Liver (tissue), 9 donors: ENCODE measurements around the gene SLC2A6. TPM values are rescaled to one million over a fixed set of nuclear protein-coding genes. Genes with fewer than 3 reads are reported as not detected.

Experiments used
- DNase-seq: peaks from one replicate; pipeline ENCODE4 v3.0.0-alpha.2; 2017; ENCODE audit warnings: low spot score
- H3K27ac ChIP-seq, 2 donors: one replicate each; pipeline ENCODE4 v1.7.0; 2013; ENCODE audit warnings: inconsistent platforms in 2 of 2, low read length in 2 of 2, control low read depth in 1 of 2, low read depth in 1 of 2, mild to moderate bottlenecking in 1 of 2
- H3K27me3 ChIP-seq, 4 donors: one replicate each; pipeline versions ENCODE4 v1.6.1 to v1.7.0; 2013; ENCODE audit warnings: low read length in 3 of 4, inconsistent platforms in 1 of 4, mild to moderate bottlenecking in 1 of 4, moderate library complexity in 1 of 4; ENCODE audit not compliant: control insufficient read depth in 4 of 4, insufficient read depth in 4 of 4
- H3K36me3 ChIP-seq, 4 donors: one replicate each; pipeline versions ENCODE4 v1.6.1 to v1.7.0; 2013; ENCODE audit warnings: low read length in 3 of 4, mild to moderate bottlenecking in 3 of 4, low read depth in 1 of 4, moderate library complexity in 1 of 4; ENCODE audit not compliant: control insufficient read depth in 4 of 4, insufficient read depth in 3 of 4
- H3K4me1 ChIP-seq, 4 donors: one replicate each; pipeline versions ENCODE4 v1.6.1 to v1.7.0; 2013; ENCODE audit warnings: low read length in 3 of 4, mild to moderate bottlenecking in 3 of 4, moderate library complexity in 1 of 4; ENCODE audit not compliant: control insufficient read depth in 4 of 4, insufficient read depth in 4 of 4
- H3K4me3 ChIP-seq, 3 donors: one replicate each; pipeline versions ENCODE4 v1.6.1 to v1.7.0; 2013; ENCODE audit warnings: low read length in 3 of 3, control low read depth in 1 of 3, low read depth in 1 of 3, mild to moderate bottlenecking in 1 of 3
- H3K9ac ChIP-seq, 2 donors: one replicate each; pipeline ENCODE4 v1.7.0; 2013; ENCODE audit warnings: low read length in 2 of 2, mild to moderate bottlenecking in 2 of 2, moderate library complexity in 2 of 2, control low read depth in 1 of 2, low read depth in 1 of 2
- H3K9me3 ChIP-seq, 4 donors: one replicate each; pipeline versions ENCODE4 v1.6.1 to v1.7.0; 2013; ENCODE audit warnings: low read length in 3 of 4; ENCODE audit not compliant: control insufficient read depth in 4 of 4
- NR2F2 ChIP-seq: IDR thresholded peaks from 2 replicates; pipeline ENCODE4 v1.6.1; 2016; ENCODE audit warnings: antibody characterized with exemption
- RXRA ChIP-seq, 2 donors: IDR thresholded peaks; 2 replicates each; pipeline ENCODE4 v1.6.1; 2017 to 2018; ENCODE audit warnings: antibody characterized with exemption in 2 of 2, mild to moderate bottlenecking in 1 of 2
- SP1 ChIP-seq: IDR thresholded peaks from 2 replicates; pipeline ENCODE4 v1.6.1; 2018; ENCODE audit warnings: antibody characterized with exemption, mild to moderate bottlenecking
- YY1 ChIP-seq: IDR thresholded peaks from 2 replicates; pipeline ENCODE4 v1.6.1; 2016; ENCODE audit warnings: antibody characterized with exemption, mild to moderate bottlenecking
- WGBS: extraction: QIAGEN DNeasy Blood & Tissue Kit; methylation state at CpG from one replicate; pipeline ENCODE4 v1.1.7; 2013; 5-methylcytosine and 5-hydroxymethylcytosine counted together
- polyA plus RNA-seq, 2 donors: library from polyadenylated mRNA; stranded (reverse) in 1 of 2; unstranded in 1 of 2; fragments of 200-250 nt in 1 of 2; fragments of >200 nt in 1 of 2; fragmentation: Nextera tagmentation in 1 of 2; extraction: Ambion mirVana in 1 of 2; gene quantifications; one replicate each; pipeline versions ENCODE4 v1.2.1 to v1.2.3, GENCODE V29; 2013 to 2015
- total RNA-seq, 2 donors: library from RNA; depleted of rRNA; stranded (reverse); fragments of >200 nt; gene quantifications; one replicate each; pipeline ENCODE4 v1.2.3, GENCODE V29; 2014
- donor health status: healthy.
- donor health status: healthy.
- donor health status: healthy.
- donor health status: healthy.
- donor health status: healthy.

SLC2A6 gene
- total and polyA plus RNA-seq, 4 donors, result 1.7 to 3.9 (median 2.3) TPM

DNA sequence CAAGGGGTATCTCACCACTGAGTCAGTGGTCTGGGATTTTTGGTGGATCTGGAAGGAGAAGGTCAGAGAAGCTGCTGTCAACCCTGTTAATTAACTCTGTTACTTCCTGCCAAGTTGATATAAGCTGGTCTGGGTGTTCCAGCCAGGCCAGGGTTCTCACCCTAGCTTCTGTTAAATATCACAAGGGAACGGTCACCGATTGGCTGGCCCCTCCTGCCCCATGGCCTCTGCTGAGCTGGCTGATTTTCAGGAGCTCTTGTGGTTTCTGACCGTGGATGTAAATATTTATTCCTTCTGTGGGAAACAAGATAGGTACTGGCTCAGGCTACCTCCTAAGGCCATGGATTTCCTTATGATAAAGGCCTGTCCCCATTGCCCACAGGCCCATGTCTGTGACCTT is 55.7 kb downstream of the SLC2A6 start:
- Histone ChIP-seq H3K4me3 (no peak overlapping the region), H3K27ac (peak overlapping the region; percentile 14 to 38), H3K36me3 (no peaks in the 10 kb centered on the region), H3K27me3 (no peaks in the 10 kb centered on the region), H3K9ac (no peak overlapping the region), H3K9me3 (no peaks in the 10 kb centered on the region), H3K4me1 (peaks cover 0 to 9% (median 5%) of the 10 kb centered on the region in 4 donors)
- 52% methylated on average over 3 of the region's 3 CpGs for WGBS
- peak; percentile 88 for TF ChIP-seq NR2F2
- TF ChIP-seq YY1, result no peak
- TF ChIP-seq RXRA (IDR thresholded peaks at IDR 0.05), result peak; percentile 34 to 48
- DNase-seq, result no peak

DNA sequence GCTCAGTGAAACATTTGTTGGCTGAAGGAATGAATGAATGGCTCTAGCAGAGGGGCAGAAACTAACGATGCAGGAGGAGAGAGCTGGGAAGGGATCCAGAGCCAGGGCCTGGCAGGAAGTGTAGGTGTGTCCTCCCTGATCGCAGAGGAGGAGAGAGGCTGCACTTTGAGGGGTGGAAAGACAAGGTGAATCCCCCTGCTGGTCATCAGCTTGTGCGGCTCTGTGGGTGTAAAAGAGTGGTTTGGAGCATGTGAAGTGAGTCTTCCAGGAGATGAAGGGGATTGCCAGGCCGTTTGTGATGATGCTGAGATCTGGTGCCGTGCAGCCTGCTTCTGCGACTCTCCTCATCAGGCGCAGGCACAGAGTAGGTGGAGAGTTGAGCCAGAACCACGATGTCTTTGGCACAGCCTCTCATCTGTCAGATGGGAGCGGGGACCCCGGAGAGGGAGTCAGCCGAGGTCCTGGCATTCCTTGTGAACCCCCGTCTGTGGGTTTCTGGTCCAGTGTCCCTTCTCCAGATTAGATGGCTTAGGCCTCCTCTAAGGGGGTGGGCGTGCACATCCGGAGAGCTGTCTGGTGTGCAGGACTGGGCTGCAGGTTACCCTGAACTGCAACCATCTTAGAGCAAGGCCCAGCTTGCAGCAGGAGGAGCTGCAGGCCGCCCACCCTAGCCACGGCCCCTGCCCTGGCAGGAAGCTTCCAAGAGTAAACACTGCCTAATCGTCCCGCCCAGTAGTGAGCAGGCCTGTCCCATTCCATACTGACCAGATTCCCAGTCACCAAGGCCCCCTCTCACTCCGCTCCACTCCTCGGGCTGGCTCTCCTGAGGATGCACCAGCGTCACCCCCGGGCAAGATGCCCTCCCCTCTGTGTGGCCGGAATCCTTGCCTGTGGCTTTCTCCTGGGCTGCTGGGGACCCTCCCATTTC is 57.0 kb downstream of the SLC2A6 start, which contains the start of gene ADAMTS13:
TSS of gene ADAMTS13 (plus strand) at position 753 of the 928 bp plus-strand sequence. CDS start at position 830, 77 bp downstream.
- WGBS, result 73% methylated on average over 23 of the region's 23 CpGs

More for the DNA sequence above, 57.0 kb downstream of the SLC2A6 start, which contains the start of gene ADAMTS13:
- no peak for DNase-seq
- Histone ChIP-seq H3K27me3 (no peaks in the 10 kb centered on the region), H3K9me3 (no peaks in the 10 kb centered on the region), H3K4me3 (peak within 1 kb of the TSS in 1 of 3 donors; percentile 19), H3K36me3 (no peaks in the 10 kb centered on the region), H3K4me1 (peaks cover 0 to 14% (median 8%) of the 10 kb centered on the region in 4 donors), H3K27ac (peak within 1 kb of the TSS; percentile 50 to 63), H3K9ac (no peak within 1 kb of the TSS)
- TF ChIP-seq RXRA (IDR thresholded peaks at IDR 0.05) (peak in 1 of 2 donors; percentile 28), SP1 (no peak)

Other genes starting within 250 kb of the SLC2A6 start
- under 1 TPM; 0.08 to 0.75 TPM for gene ABO, start 203.9 kb downstream of the SLC2A6 start, total RNA-seq
- gene ABO, start 203.9 kb downstream of the SLC2A6 start, polyA plus RNA-seq, result under 1 TPM in 1 of 2 donors, not detected in 1; 0.10 TPM
- gene SURF6, start 142.9 kb downstream of the SLC2A6 start, total RNA-seq, result 1 to 10 TPM; 4.9 to 9.4 TPM
- 10 to 100 TPM in 1 of 2 donors, 1 to 10 TPM in 1; 4.1 to 12.9 TPM for gene SURF6, start 142.9 kb downstream of the SLC2A6 start, polyA plus RNA-seq
- gene MED22, start 131.0 kb downstream of the SLC2A6 start, total RNA-seq, result 10 to 100 TPM in 1 of 2 donors, 1 to 10 TPM in 1; 9.5 to 10.3 TPM
- 10 to 100 TPM in 1 of 2 donors, 1 to 10 TPM in 1; 3.1 to 10.3 TPM for gene MED22, start 131.0 kb downstream of the SLC2A6 start, polyA plus RNA-seq
- gene RPL7A, start 130.9 kb downstream of the SLC2A6 start, total RNA-seq, result 100 to 1,000 TPM; 571 to 930 TPM
- 100 to 1,000 TPM; 215 to 837 TPM for gene RPL7A, start 130.9 kb downstream of the SLC2A6 start, polyA plus RNA-seq
- gene SURF1, start 122.6 kb downstream of the SLC2A6 start, total RNA-seq, result 10 to 100 TPM; 20.7 to 42.8 TPM
- 100 to 1,000 TPM in 1 of 2 donors, 10 to 100 TPM in 1; 58.3 to 106 TPM for gene SURF1, start 122.6 kb downstream of the SLC2A6 start, polyA plus RNA-seq
- gene SURF2, start 122.5 kb downstream of the SLC2A6 start, total RNA-seq, result 10 to 100 TPM in 1 of 2 donors, 1 to 10 TPM in 1; 6.0 to 13.5 TPM
- gene SURF2, start 122.5 kb downstream of the SLC2A6 start, polyA plus RNA-seq, result 10 to 100 TPM; 13.9 to 15.8 TPM
- 100 to 1,000 TPM; 196 to 386 TPM for gene SURF4, start 103.0 kb downstream of the SLC2A6 start, total RNA-seq
- 100 to 1,000 TPM; 142 to 238 TPM for gene SURF4, start 103.0 kb downstream of the SLC2A6 start, polyA plus RNA-seq
- under 1 TPM; 0.25 to 0.37 TPM for gene STKLD1, start 102.7 kb downstream of the SLC2A6 start, total RNA-seq
- under 1 TPM; 0.28 to 0.85 TPM for gene STKLD1, start 102.7 kb downstream of the SLC2A6 start, polyA plus RNA-seq
- 1 to 10 TPM; 8.7 to 9.5 TPM for gene REXO4, start 61.1 kb downstream of the SLC2A6 start, total RNA-seq
- gene REXO4, start 61.1 kb downstream of the SLC2A6 start, polyA plus RNA-seq, result 10 to 100 TPM in 1 of 2 donors, 1 to 10 TPM in 1; 7.4 to 12.1 TPM
- 10 to 100 TPM in 1 of 2 donors, 1 to 10 TPM in 1; 6.5 to 11.5 TPM for gene ADAMTS13, start 56.7 kb downstream of the SLC2A6 start, total RNA-seq
- 10 to 100 TPM in 1 of 2 donors, 1 to 10 TPM in 1; 9.2 to 13.3 TPM for gene ADAMTS13, start 56.7 kb downstream of the SLC2A6 start, polyA plus RNA-seq
- 10 to 100 TPM; 10.1 to 26.8 TPM for gene CACFD1, start 19.1 kb downstream of the SLC2A6 start, total RNA-seq
- 10 to 100 TPM; 26.0 to 34.5 TPM for gene CACFD1, start 19.1 kb downstream of the SLC2A6 start, polyA plus RNA-seq
- not detected for gene MYMK, start 45.9 kb upstream of the SLC2A6 start, total RNA-seq
- not detected for gene MYMK, start 45.9 kb upstream of the SLC2A6 start, polyA plus RNA-seq
- gene ADAMTSL2, start 55.6 kb upstream of the SLC2A6 start, total RNA-seq, result 10 to 100 TPM in 1 of 2 donors, 1 to 10 TPM in 1; 1.8 to 18.2 TPM
- gene ADAMTSL2, start 55.6 kb upstream of the SLC2A6 start, polyA plus RNA-seq, result 10 to 100 TPM in 1 of 2 donors, 1 to 10 TPM in 1; 3.8 to 11.6 TPM
- 1 to 10 TPM; 3.0 to 3.7 TPM for gene FAM163B, start 130.3 kb upstream of the SLC2A6 start, total RNA-seq
- gene FAM163B, start 130.3 kb upstream of the SLC2A6 start, polyA plus RNA-seq, result 1 to 10 TPM; 2.1 to 4.0 TPM
- gene DBH, start 157.3 kb upstream of the SLC2A6 start, total RNA-seq, result 1 to 10 TPM in 1 of 2 donors, under 1 TPM in 1; 0.37 to 2.4 TPM
- 10 to 100 TPM in 1 of 2 donors, 1 to 10 TPM in 1; 2.7 to 21.2 TPM for gene DBH, start 157.3 kb upstream of the SLC2A6 start, polyA plus RNA-seq